NK-92 (cell line): Measurements from ENCODE around the gene ATP6V1B1.

Experiments
- DNase-seq: peaks from one replicate; lab custom pipeline; 2025; ENCODE audit not compliant: unreplicated experiment; lab: John Stamatoyannopoulos, UW

ATP6V1B1 gene

GRCh38 chr2:70943205-70943871, 7.6 kb downstream of the ATP6V1B1 start:
- DNase-seq, result no peak

GRCh38 chr2:70944111-70944690, 8.5 kb downstream of the ATP6V1B1 start:
- DNase-seq, result no peak

- DNase-seq, result no peak
Observed at GRCh38 chr2:70946832-70947442, 11.2 kb downstream of the ATP6V1B1 start.

GRCh38 chr2:70947556-70948184, 12.0 kb downstream of the ATP6V1B1 start:
- DNase-seq, result no peak

- no peak for DNase-seq
Observed at GRCh38 chr2:70948337-70949003, 12.8 kb downstream of the ATP6V1B1 start.

GRCh38 chr2:70949086-70949485, 13.4 kb downstream of the ATP6V1B1 start:
- DNase-seq, result no peak

- DNase-seq, result no peak
Observed at GRCh38 chr2:70954886-70955285, 19.2 kb downstream of the ATP6V1B1 start.

GRCh38 chr2:70956141-70956540, 20.4 kb downstream of the ATP6V1B1 start:
- DNase-seq, result no peak

GRCh38 chr2:70957798-70958197, 22.1 kb downstream of the ATP6V1B1 start:
- no peak for DNase-seq

GRCh38 chr2:70958759-70959158, 23.1 kb downstream of the ATP6V1B1 start:
- DNase-seq, result no peak

GRCh38 chr2:70959271-70959761, 23.6 kb downstream of the ATP6V1B1 start:
- no peak for DNase-seq

GRCh38 chr2:70959851-70960832, 24.4 kb downstream of the ATP6V1B1 start:
- DNase-seq, result no peak

GRCh38 chr2:70960833-70961647, 25.3 kb downstream of the ATP6V1B1 start:
- no peak for DNase-seq

- DNase-seq, result no peak
Observed at GRCh38 chr2:70961648-70961994, 25.9 kb downstream of the ATP6V1B1 start.

- no peak for DNase-seq
Observed at GRCh38 chr2:70962211-70962884, 26.6 kb downstream of the ATP6V1B1 start.

- DNase-seq, result no peak
Observed at GRCh38 chr2:70962885-70963878, 27.5 kb downstream of the ATP6V1B1 start.

- no peak for DNase-seq
Observed at GRCh38 chr2:70964133-70964532, 28.4 kb downstream of the ATP6V1B1 start.
